Fibroblast of lung (primary cell): Measurements from ENCODE around the gene SBK3. TPM values are rescaled to one million over a fixed set of nuclear protein-coding genes. Genes with fewer than 3 reads are reported as not detected.
A peak's percentile ranks its signal among the peaks of the same experiment; 100 is the strongest.

ENCODE experiments used
- DNase-seq, 2 donors: peaks; one replicate each; pipeline versions ENCODE4 v3.0.0 to v3.0.0-alpha.2; 2010; ENCODE audit warnings: low read depth in 2 of 2
- H2AFZ ChIP-seq: 2 replicates; pipeline ENCODE4 v1.5.1; 2012; ENCODE audit warnings: low read length, control low read depth, inconsistent platforms
- H3K27ac ChIP-seq: 2 replicates; pipeline ENCODE4 v1.5.1; 2011; ENCODE audit warnings: low read length, control low read depth; ENCODE audit not compliant: insufficient read depth
- H3K27me3 ChIP-seq: 2 replicates; pipeline ENCODE4 v1.5.1; 2011; ENCODE audit warnings: mild to moderate bottlenecking, low read length; ENCODE audit not compliant: control insufficient read depth, insufficient read depth
- H3K36me3 ChIP-seq: 2 replicates; pipeline ENCODE4 v1.5.1; 2011; ENCODE audit warnings: low read length; ENCODE audit not compliant: control insufficient read depth, insufficient read depth
- H3K4me1 ChIP-seq: 2 replicates; pipeline ENCODE4 v1.5.1; 2011; ENCODE audit warnings: low read length; ENCODE audit not compliant: control insufficient read depth, insufficient read depth; ENCODE audit errors: extremely low read depth
- H3K4me2 ChIP-seq: 2 replicates; pipeline ENCODE4 v1.5.1; 2011; ENCODE audit warnings: low read length, control low read depth; ENCODE audit not compliant: insufficient read depth; ENCODE audit errors: extremely low read depth
- H3K4me3 ChIP-seq, 4 experiments: fragments of 200-600 bp in 1 of 4; sonication (generic) in 1 of 4; replicated peaks in 1 of 4; 2 replicates each; pipeline ENCODE4 v1.5.1; 2011 to 2016; ENCODE audit warnings: low read length in 4 of 4, low read depth in 3 of 4, mild to moderate bottlenecking in 3 of 4, control low read depth in 2 of 4, inconsistent platforms in 1 of 4, mixed read lengths in 1 of 4; ENCODE audit not compliant: insufficient read depth in 1 of 4; ENCODE audit errors: control extremely low read depth in 1 of 4
- H3K79me2 ChIP-seq: 2 replicates; pipeline ENCODE4 v1.5.1; 2012; ENCODE audit warnings: mild to moderate bottlenecking, low read length, inconsistent platforms; ENCODE audit not compliant: control insufficient read depth, insufficient read depth
- H3K9ac ChIP-seq: 2 replicates; pipeline ENCODE4 v1.5.1; 2011; ENCODE audit warnings: mild to moderate bottlenecking, low read length, control low read depth; ENCODE audit not compliant: insufficient read depth
- H3K9me3 ChIP-seq: 2 replicates; pipeline ENCODE4 v1.5.1; 2012; ENCODE audit warnings: low read depth, low read length; ENCODE audit not compliant: control insufficient read depth, insufficient read depth
- H4K20me1 ChIP-seq: 2 replicates; pipeline ENCODE4 v1.5.1; 2011; ENCODE audit warnings: low read length; ENCODE audit not compliant: control insufficient read depth, insufficient read depth; ENCODE audit errors: extremely low read depth
- EZH2 ChIP-seq: IDR thresholded peaks from 2 replicates; pipeline ENCODE4 v1.5.1; 2012; ENCODE audit warnings: low read length, control low read depth, mild to moderate bottlenecking; ENCODE audit errors: missing control alignments
- polyA plus RNA-seq, 2 donors: library from polyadenylated mRNA; depleted of rRNA in 1 of 2; stranded (reverse) in 1 of 2; unstranded in 1 of 2; fragments of >200 nt; gene quantifications; 2 replicates each; pipeline ENCODE4 v1.2.1, GENCODE V29; 2011 to 2012; ENCODE audit warnings: missing spikeins in 1 of 2
- total RNA-seq: library from RNA; depleted of rRNA; stranded (reverse); fragments of >200 nt; gene quantifications from 2 replicates; pipeline ENCODE4 v1.2.1, GENCODE V29; 2014
- TF ChIP-seq, protein P1 (sequence below), 2 donors: IDR thresholded peaks in 1 of 2; conservative IDR thresholded peaks in 1 of 2; 1 replicate in 1 of 2; 2 replicates in 1 of 2; pipeline ENCODE4 v1.5.1; 2011 to 2012; ENCODE audit warnings: low read length in 2 of 2, control low read depth in 1 of 2, inconsistent platforms in 1 of 2, low read depth in 1 of 2, mild to moderate bottlenecking in 1 of 2

Gene SBK3
- total and polyA plus RNA-seq, 2 donors (not counting 1 experiment from before 2014, with no cell fraction given) = 0.66 TPM; not detected in 1

DNA sequence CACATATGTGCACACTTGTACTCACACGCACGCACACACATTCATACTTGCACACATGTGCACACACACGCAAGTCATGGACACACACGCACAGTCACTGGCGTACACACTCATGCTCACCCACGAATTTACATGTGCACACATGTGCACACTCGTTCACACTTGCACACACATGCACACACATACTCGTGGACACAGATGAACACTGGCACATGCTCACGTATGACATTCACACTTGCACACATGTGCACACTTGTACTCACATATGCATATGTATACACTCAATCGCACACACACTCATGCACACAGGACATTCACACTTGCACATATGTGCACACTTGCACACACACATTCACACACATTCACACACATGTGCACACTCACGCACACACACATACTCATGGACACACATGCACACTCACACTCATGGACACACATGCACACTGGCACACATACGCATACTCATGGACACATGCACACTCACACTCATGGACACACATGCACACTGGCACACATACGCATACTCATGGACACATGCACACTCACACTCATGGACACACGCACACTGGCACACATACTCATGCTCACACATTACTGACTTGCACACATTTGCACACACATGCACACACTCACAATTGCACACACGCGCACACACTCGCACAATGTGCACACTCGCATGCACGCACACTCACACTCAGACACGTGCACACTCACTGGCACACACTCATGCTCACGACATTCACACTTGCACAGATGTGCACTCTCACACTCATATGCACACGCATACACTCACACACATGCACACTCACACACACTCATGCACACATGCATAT, 17.9 kb downstream of the SBK3 start:
- H3K4me3 ChIP-seq = no peak overlapping the region
- no peak overlapping the region for H2AFZ ChIP-seq
- no peak overlapping the region for H3K4me2 ChIP-seq
- DNase-seq = no peak
- H3K36me3 ChIP-seq = no peaks in the 10 kb centered on the region
- H3K9ac ChIP-seq = no peak overlapping the region
- no peak overlapping the region for H3K27ac ChIP-seq
- H3K79me2 ChIP-seq = no peaks in the 10 kb centered on the region
- H3K9me3 ChIP-seq = no peaks in the 10 kb centered on the region
- TF ChIP-seq EZH2 = no peak
- TF ChIP-seq, protein P1, sequence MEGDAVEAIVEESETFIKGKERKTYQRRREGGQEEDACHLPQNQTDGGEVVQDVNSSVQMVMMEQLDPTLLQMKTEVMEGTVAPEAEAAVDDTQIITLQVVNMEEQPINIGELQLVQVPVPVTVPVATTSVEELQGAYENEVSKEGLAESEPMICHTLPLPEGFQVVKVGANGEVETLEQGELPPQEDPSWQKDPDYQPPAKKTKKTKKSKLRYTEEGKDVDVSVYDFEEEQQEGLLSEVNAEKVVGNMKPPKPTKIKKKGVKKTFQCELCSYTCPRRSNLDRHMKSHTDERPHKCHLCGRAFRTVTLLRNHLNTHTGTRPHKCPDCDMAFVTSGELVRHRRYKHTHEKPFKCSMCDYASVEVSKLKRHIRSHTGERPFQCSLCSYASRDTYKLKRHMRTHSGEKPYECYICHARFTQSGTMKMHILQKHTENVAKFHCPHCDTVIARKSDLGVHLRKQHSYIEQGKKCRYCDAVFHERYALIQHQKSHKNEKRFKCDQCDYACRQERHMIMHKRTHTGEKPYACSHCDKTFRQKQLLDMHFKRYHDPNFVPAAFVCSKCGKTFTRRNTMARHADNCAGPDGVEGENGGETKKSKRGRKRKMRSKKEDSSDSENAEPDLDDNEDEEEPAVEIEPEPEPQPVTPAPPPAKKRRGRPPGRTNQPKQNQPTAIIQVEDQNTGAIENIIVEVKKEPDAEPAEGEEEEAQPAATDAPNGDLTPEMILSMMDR (conservative IDR thresholded peaks at IDR 0.05 in 1 of 2, IDR thresholded peaks at IDR 0.05 in 1 of 2; ENCODE audit: low read depth in 1 of 2, low read length in 2 of 2) = no peak
- H3K27me3 ChIP-seq = no peaks in the 10 kb centered on the region
- peaks cover 5% of the 10 kb centered on the region for H3K4me1 ChIP-seq
- H4K20me1 ChIP-seq = no peaks in the 10 kb centered on the region

GRCh38 chr19:55526216-55527196, 18.8 kb downstream of the SBK3 start:
- Histone ChIP-seq H3K4me3 (no peak overlapping the region), H3K27me3 (no peaks in the 10 kb centered on the region), H4K20me1 (no peaks in the 10 kb centered on the region), H2AFZ (no peak overlapping the region), H3K36me3 (no peaks in the 10 kb centered on the region), H3K4me2 (peak overlapping the region; percentile 32), H3K27ac (no peak overlapping the region), H3K9ac (no peak overlapping the region), H3K9me3 (no peaks in the 10 kb centered on the region), H3K4me1 (peaks cover 9% of the 10 kb centered on the region), H3K79me2 (no peaks in the 10 kb centered on the region)
- peak; percentile 52 to 84 for DNase-seq
- TF ChIP-seq EZH2 = no peak
- TF ChIP-seq, protein P1 (conservative IDR thresholded peaks at IDR 0.05 in 1 of 2, IDR thresholded peaks at IDR 0.05 in 1 of 2; ENCODE audit: low read depth in 1 of 2, low read length in 2 of 2) = no peak
